HCT116 (cell line): ENCODE results near the gene BEND4. TPM values are rescaled to one million over a fixed set of nuclear protein-coding genes. Genes with fewer than 3 reads are reported as not detected.

ENCODE experiments used
- ATAC-seq: fragments of 200-7000 bp; cut with Tn5 transposase; 2 replicates; pipeline ENCODE4 v1.9.1; 2020; ENCODE audit warnings: mild to moderate bottlenecking, moderate library complexity
- BruUV-seq: library from RNA; stranded (reverse); fragments of 400-500 nt; replicated peaks from 2 replicates; lab custom pipeline; 2021; lab: Mats Ljungman, UMichigan
- CTCF ChIA-PET: fragments of 300-600 bp; sonication (Branson Sonifier 250); formaldehyde crosslinking; loops from one replicate; lab custom pipeline; 2021; ENCODE audit warnings: antibody characterized with exemption; lab: Charles Lee
- POLR2A ChIA-PET: fragments of 300-600, 350-600 bp; sonication (Branson Sonifier 250); formaldehyde crosslinking; loops from one replicate; lab custom pipeline; 2021; ENCODE audit warnings: antibody characterized with exemption; lab: Charles Lee
- RAD21 ChIA-PET, 2 experiments: fragments of 300-600 bp; sonication (Branson Sonifier 250); formaldehyde crosslinking; loops; one replicate each; lab custom pipeline; 2023; ENCODE audit warnings: low total read pairs in 2 of 2; ENCODE audit not compliant: uncharacterized antibody in 2 of 2, unreplicated experiment in 2 of 2, low non-redundant PET in 1 of 2; lab: Charles Lee
- DNase-seq: peaks from one replicate; pipeline ENCODE4 v3.0.0-alpha.2; 2010; ENCODE audit warnings: low read depth, low spot score
- H2AFZ ChIP-seq: fragments of 200-600 bp; shearing (Covaris generic), sonication (generic); 2 replicates; pipeline ENCODE4 v1.6.1; 2017; ENCODE audit warnings: low read depth, mixed run types, mixed read lengths, antibody characterized with exemption, low read length; ENCODE audit not compliant: poor library complexity, severe bottlenecking
- H3K27ac ChIP-seq: 2 replicates; pipeline ENCODE4 v1.5.1; 2012; ENCODE audit warnings: low read depth, low read length
- H3K27me3 ChIP-seq: fragments of 200-600 bp; sonication (generic); 2 replicates; pipeline ENCODE4 v1.6.1; 2016; ENCODE audit warnings: mixed run types, low read length, mixed read lengths; ENCODE audit not compliant: insufficient read depth
- H3K36me3 ChIP-seq, 2 experiments: fragments of 200-500 bp in 1 of 2; fragments of 200-600 bp in 1 of 2; sonication (Bioruptor generic) in 1 of 2; sonication (generic) in 1 of 2; 2 replicates each; pipeline versions ENCODE4 v1.5.1 to v1.6.1; 2014 to 2016; ENCODE audit warnings: low read length in 2 of 2, inconsistent platforms in 1 of 2, mixed read lengths in 1 of 2, mixed run types in 1 of 2; ENCODE audit not compliant: insufficient read depth in 2 of 2, control insufficient read depth in 1 of 2
- H3K4me1 ChIP-seq, 2 experiments: fragments of 200-600 bp in 1 of 2; sonication (generic) in 1 of 2; 2 replicates each; pipeline versions ENCODE4 v1.5.1 to v1.6.1; 2012 to 2017; ENCODE audit warnings: low read length in 2 of 2, inconsistent platforms in 1 of 2, mild to moderate bottlenecking in 1 of 2, mixed read lengths in 1 of 2, mixed run types in 1 of 2, moderate library complexity in 1 of 2; ENCODE audit not compliant: insufficient read depth in 2 of 2, control insufficient read depth in 1 of 2
- H3K4me2 ChIP-seq: fragments of 200-600 bp; sonication (generic); 2 replicates; pipeline ENCODE4 v1.6.1; 2017; ENCODE audit warnings: mixed run types, low read length, mixed read lengths
- H3K4me3 ChIP-seq, 2 experiments: fragments of 200-600 bp in 1 of 2; sonication (generic) in 1 of 2; replicated peaks in 1 of 2; 2 replicates each; pipeline ENCODE4 v1.5.1; 2011 to 2016; ENCODE audit warnings: low read length in 2 of 2, control low read depth in 1 of 2, low read depth in 1 of 2, mild to moderate bottlenecking in 1 of 2, mixed read lengths in 1 of 2, mixed run types in 1 of 2
- H3K79me2 ChIP-seq: fragments of 200-600 bp; sonication (generic); 2 replicates; pipeline ENCODE4 v1.6.1; 2017; ENCODE audit warnings: mild to moderate bottlenecking, mixed run types, low read length, moderate library complexity, mixed read lengths; ENCODE audit not compliant: insufficient read depth
- H3K9ac ChIP-seq: fragments of 200-600 bp; sonication (generic); 2 replicates; pipeline ENCODE4 v1.6.1; 2016; ENCODE audit warnings: low read length, mixed read lengths
- H3K9me2 ChIP-seq: fragments of 200-600 bp; sonication (generic), shearing (Covaris generic); 2 replicates; pipeline ENCODE4 v1.6.1; 2017; ENCODE audit warnings: mixed run types, mild to moderate bottlenecking, moderate library complexity; ENCODE audit not compliant: insufficient read depth
- H3K9me3 ChIP-seq, 2 experiments: fragments of 200-500 bp in 1 of 2; fragments of 200-600 bp in 1 of 2; sonication (Bioruptor generic) in 1 of 2; sonication (generic) in 1 of 2; 2 replicates each; pipeline ENCODE4 v1.6.1; 2014 to 2017; ENCODE audit warnings: low read length in 2 of 2, mixed read lengths in 2 of 2, inconsistent platforms in 1 of 2, low read depth in 1 of 2, mild to moderate bottlenecking in 1 of 2, mixed run types in 1 of 2, moderate library complexity in 1 of 2; ENCODE audit not compliant: control insufficient read depth in 1 of 2, insufficient read depth in 1 of 2
- H4K20me1 ChIP-seq: fragments of 200-600 bp; sonication (generic), shearing (Covaris generic); 2 replicates; pipeline ENCODE4 v1.6.1; 2017; ENCODE audit warnings: mixed run types, mild to moderate bottlenecking, moderate library complexity; ENCODE audit not compliant: insufficient read depth
- ATF3 ChIP-seq: IDR thresholded peaks from 2 replicates; pipeline ENCODE4 v1.6.1; 2012
- CBX3 ChIP-seq: IDR thresholded peaks from 2 replicates; pipeline ENCODE4 v1.6.1; 2012; ENCODE audit warnings: low read depth
- CTCF ChIP-seq, 3 experiments: fragments of 200-600 bp in 1 of 3; sonication (generic) in 1 of 3; IDR thresholded peaks in 2 of 3; conservative IDR thresholded peaks in 1 of 3; 2 replicates each; pipeline ENCODE4 v1.5.1; 2012 to 2017; ENCODE audit warnings: low read depth in 2 of 3, low read length in 2 of 3, antibody characterized with exemption in 1 of 3, borderline replicate concordance in 1 of 3, control low read depth in 1 of 3, mild to moderate bottlenecking in 1 of 3, mixed read lengths in 1 of 3, mixed run types in 1 of 3, moderate library complexity in 1 of 3; ENCODE audit not compliant: insufficient read depth in 1 of 3
- ELF1 ChIP-seq: IDR thresholded peaks from 2 replicates; pipeline ENCODE4 v1.6.1; 2012; ENCODE audit warnings: low read depth, borderline replicate concordance
- EZH2 ChIP-seq: fragments of 200-600 bp; sonication (generic); IDR thresholded peaks from 2 replicates; pipeline ENCODE4 v1.6.1; 2017; ENCODE audit warnings: antibody characterized with exemption, mixed run types
- FOSL1 ChIP-seq: IDR thresholded peaks from 2 replicates; pipeline ENCODE4 v1.6.1; 2012; ENCODE audit warnings: low read depth
- MAX ChIP-seq: IDR thresholded peaks from 2 replicates; pipeline ENCODE4 v1.6.1; 2012
- RAD21 ChIP-seq: IDR thresholded peaks from 2 replicates; pipeline ENCODE4 v1.6.1; 2012; ENCODE audit warnings: low read depth, mild to moderate bottlenecking
- TCF7L2 ChIP-seq: IDR thresholded peaks from 2 replicates; pipeline ENCODE4 v1.7.0; 2011; ENCODE audit warnings: borderline replicate concordance, inconsistent platforms; ENCODE audit not compliant: insufficient read depth, insufficient read length; ENCODE audit errors: extremely low read depth
- YY1 ChIP-seq: IDR thresholded peaks from 2 replicates; pipeline ENCODE4 v1.6.1; 2011; ENCODE audit warnings: low read length, low read depth, moderate library complexity, mild to moderate bottlenecking; ENCODE audit not compliant: insufficient replicate concordance; ENCODE audit errors: extremely low read depth
- ZBTB33 ChIP-seq: IDR thresholded peaks from 2 replicates; pipeline ENCODE4 v1.6.1; 2011; ENCODE audit warnings: mild to moderate bottlenecking, low read length, moderate library complexity; ENCODE audit not compliant: insufficient replicate concordance; ENCODE audit errors: extremely low read depth
- ZFX ChIP-seq: fragments of 450-650 bp; IDR thresholded peaks from 2 replicates; pipeline ENCODE4 v1.6.1; 2017
- intact Hi-C: fragments of 100-400 bp; cut with micrococcal nuclease; formaldehyde crosslinking; loops from 2 replicates; pipeline ENCODE4 v1.10.0; 2022
- total RNA-seq: library from RNA; stranded (reverse); gene quantifications from one replicate; pipeline ENCODE4 v1.2.1, GENCODE V29; 2021; ENCODE audit not compliant: unreplicated experiment

The BEND4 gene
- total RNA-seq, 1 experiment from 2014 or later = 0.05 TPM

GRCh38 chr4:42067264-42067663, 85.2 kb downstream of the BEND4 start:
- Histone ChIP-seq H3K4me1 (no peaks in the 10 kb centered on the region), H2AFZ (no peak overlapping the region), H4K20me1 (no peaks in the 10 kb centered on the region), H3K4me2 (no peak overlapping the region), H3K9ac (no peak overlapping the region), H3K4me3 (no peak overlapping the region), H3K9me3 (no peaks in the 10 kb centered on the region), H3K79me2 (no peaks in the 10 kb centered on the region), H3K27ac (no peak overlapping the region), H3K36me3 (no peaks in the 10 kb centered on the region; a peak in 1 of 4 replicates), H3K27me3 (no peaks in the 10 kb centered on the region), H3K9me2 (no peaks in the 10 kb centered on the region)
- POLR2A ChIA-PET = no interaction called here
- DNase-seq = no peak
- TF ChIP-seq EZH2 = no peak
- RAD21 ChIA-PET = no interaction called here
- intact Hi-C loops = no loop called here
- ATAC-seq = no peak
- CTCF ChIA-PET = no interaction called here
- BruUV-seq = no TSS peak

GRCh38 chr4:42066402-42066801, 86.1 kb downstream of the BEND4 start:
- Histone ChIP-seq H3K4me2 (no peak overlapping the region), H3K27me3 (no peaks in the 10 kb centered on the region), H3K4me1 (no peaks in the 10 kb centered on the region), H3K36me3 (no peaks in the 10 kb centered on the region; a peak in 1 of 4 replicates), H4K20me1 (no peaks in the 10 kb centered on the region), H3K9me3 (no peaks in the 10 kb centered on the region), H2AFZ (no peak overlapping the region), H3K4me3 (no peak overlapping the region), H3K9ac (no peak overlapping the region), H3K79me2 (no peaks in the 10 kb centered on the region), H3K27ac (no peak overlapping the region), H3K9me2 (no peaks in the 10 kb centered on the region)
- intact Hi-C loops = no loop called here
- RAD21 ChIA-PET = no interaction called here
- CTCF ChIA-PET = no interaction called here
- TF ChIP-seq CTCF (IDR thresholded peaks at IDR 0.05 in 2 of 3, conservative IDR thresholded peaks at IDR 0.05 in 1 of 3; ENCODE audit: borderline replicate concordance in 1 of 3, insufficient read depth in 1 of 3, low read depth in 2 of 3, low read length in 2 of 3) (no peak), CBX3 (no peak), FOSL1 (no peak), ATF3 (no peak), TCF7L2 (no peak), ZFX (no peak), YY1 (no peak), ELF1 (no peak), MAX (no peak), ZBTB33 (no peak), RAD21 (no peak)
- DNase-seq (no peak), ATAC-seq (no peak)
- POLR2A ChIA-PET = no interaction called here
- BruUV-seq = no TSS peak
